Spleen (tissue), 7 donors: ENCODE data around the gene MARCHF9.
A peak's percentile ranks its signal among the peaks of the same experiment; 100 is the strongest.

Experiments
- POLR2A ChIP-seq, 3 donors: fragments of 450-650 bp; IDR thresholded peaks; one replicate each; pipeline ENCODE4 v1.5.1; 2017; ENCODE audit warnings: antibody characterized with exemption in 3 of 3, mild to moderate bottlenecking in 1 of 3
- TF ChIP-seq, protein P1 (sequence below), 11 experiments: fragments of 200-600 bp in 7 of 11; fragments of 450-650 bp in 4 of 11; sonication (generic) in 4 of 11; IDR thresholded peaks in 8 of 11; conservative IDR thresholded peaks in 3 of 11; 1 replicate in 7 of 11; 2 replicates in 4 of 11; pipeline versions ENCODE4 v1.4.0 to v1.8.0; 2016 to 2021; ENCODE audit warnings: antibody characterized with exemption in 11 of 11, inconsistent platforms in 4 of 11, mild to moderate bottlenecking in 1 of 11
- donor health status: DM: no; HTN: no; CAD: no; lungs with moderate emphysema.
- donor health status: DM: no; HTN: no; CAD: no.
- donor health status: DM: no; HTN: no; CAD: no.

DNA sequence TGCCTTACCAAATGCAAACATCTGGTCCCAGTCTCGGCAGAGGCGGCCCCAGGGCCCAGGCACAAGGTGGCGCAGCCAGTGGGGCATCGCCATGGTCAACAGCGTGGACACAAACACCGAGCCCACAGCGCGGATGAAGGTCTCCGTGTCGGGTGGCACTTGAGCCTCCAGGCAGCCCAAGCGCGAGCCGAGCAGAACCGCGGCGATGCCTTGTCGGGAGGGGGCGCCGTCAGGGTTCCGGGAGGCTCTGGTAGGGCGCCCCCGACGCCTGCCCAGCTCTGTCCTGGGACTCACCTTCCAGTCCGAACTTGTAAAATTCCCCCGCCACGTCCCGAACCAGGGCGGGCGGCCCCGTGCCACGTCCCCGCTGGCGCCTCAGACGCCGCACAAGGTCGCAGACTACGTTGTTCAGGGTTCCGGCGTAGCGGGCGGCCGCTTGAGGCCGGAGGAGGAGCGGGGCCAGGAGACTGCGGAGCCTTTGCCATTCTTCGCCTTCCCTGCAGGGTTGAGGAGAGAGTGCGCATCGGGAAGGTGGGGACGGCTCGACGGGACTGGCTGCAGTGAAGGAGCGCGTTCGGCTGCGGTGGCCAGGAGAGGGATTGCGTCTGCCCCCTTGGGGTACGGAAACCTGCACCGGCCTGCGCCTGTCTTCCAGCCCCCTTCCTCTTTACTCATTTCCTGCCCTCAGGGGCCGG is 10.2 kb downstream of the MARCHF9 start:
- no peak for TF ChIP-seq POLR2A (IDR thresholded peaks at IDR 0.05)
- TF ChIP-seq, protein P1, sequence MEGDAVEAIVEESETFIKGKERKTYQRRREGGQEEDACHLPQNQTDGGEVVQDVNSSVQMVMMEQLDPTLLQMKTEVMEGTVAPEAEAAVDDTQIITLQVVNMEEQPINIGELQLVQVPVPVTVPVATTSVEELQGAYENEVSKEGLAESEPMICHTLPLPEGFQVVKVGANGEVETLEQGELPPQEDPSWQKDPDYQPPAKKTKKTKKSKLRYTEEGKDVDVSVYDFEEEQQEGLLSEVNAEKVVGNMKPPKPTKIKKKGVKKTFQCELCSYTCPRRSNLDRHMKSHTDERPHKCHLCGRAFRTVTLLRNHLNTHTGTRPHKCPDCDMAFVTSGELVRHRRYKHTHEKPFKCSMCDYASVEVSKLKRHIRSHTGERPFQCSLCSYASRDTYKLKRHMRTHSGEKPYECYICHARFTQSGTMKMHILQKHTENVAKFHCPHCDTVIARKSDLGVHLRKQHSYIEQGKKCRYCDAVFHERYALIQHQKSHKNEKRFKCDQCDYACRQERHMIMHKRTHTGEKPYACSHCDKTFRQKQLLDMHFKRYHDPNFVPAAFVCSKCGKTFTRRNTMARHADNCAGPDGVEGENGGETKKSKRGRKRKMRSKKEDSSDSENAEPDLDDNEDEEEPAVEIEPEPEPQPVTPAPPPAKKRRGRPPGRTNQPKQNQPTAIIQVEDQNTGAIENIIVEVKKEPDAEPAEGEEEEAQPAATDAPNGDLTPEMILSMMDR (IDR thresholded peaks at IDR 0.05 in 8 of 11, conservative IDR thresholded peaks at IDR 0.05 in 3 of 11): peak in 4 of 11 experiments; percentile 25 to 49 (median 47)
